ENCODE data around the gene HSPA12B. TPM values are rescaled to one million over a fixed set of nuclear protein-coding genes. Genes with fewer than 3 reads are reported as not detected.

HSPA12B gene
- total RNA-seq, 1 experiment from 2014 or later, result not detected

DNA sequence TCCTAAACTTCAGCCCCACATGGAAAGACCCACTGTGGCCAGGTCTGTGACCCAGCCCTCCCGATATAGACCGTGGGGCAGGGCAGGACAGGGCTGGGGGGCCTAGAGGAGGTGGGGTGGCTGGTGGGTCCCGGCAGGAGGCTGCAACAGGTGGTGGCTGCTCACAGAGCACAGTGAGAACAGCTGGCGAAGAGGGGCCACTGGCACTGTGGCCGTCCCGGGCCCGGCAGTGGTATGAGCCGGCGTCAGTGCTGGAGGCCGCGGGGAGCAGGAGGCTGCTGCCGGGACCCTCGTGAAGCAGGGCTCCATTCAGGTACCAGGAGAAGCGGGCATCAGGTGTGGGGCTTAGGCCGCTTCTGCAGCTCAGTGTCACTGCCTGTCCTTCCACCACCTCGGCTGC lies 33.4 kb upstream of the HSPA12B start:
- Histone ChIP-seq H3K79me2 (ENCODE audit: low read length) (no peaks in the 10 kb centered on the region), H3K27me3 (ENCODE audit: low read length) (no peaks in the 10 kb centered on the region), H4K20me1 (ENCODE audit: insufficient read depth, low read depth, low read length) (no peaks in the 10 kb centered on the region), H3K36me3 (ENCODE audit: insufficient read depth, low read length) (no peaks in the 10 kb centered on the region), H3K4me2 (ENCODE audit: low read depth, low read length, poor library complexity, severe bottlenecking) (no peak overlapping the region), H2AFZ (ENCODE audit: low read length) (no peak overlapping the region), H3K9me3 (ENCODE audit: low read length) (peaks cover 4% of the 10 kb centered on the region; the same call in 1 of the 2 replicates), H3K4me3 (ENCODE audit: low read length) (no peak overlapping the region), H3K9ac (ENCODE audit: low read length) (no peak overlapping the region), H3K9me2 (replicated peaks; ENCODE audit: insufficient read depth, low read length) (no peaks in the 10 kb centered on the region), H3K27ac (ENCODE audit: low read length) (no peak overlapping the region), H3K4me1 (ENCODE audit: low read length) (no peaks in the 10 kb centered on the region)
- DNase-seq, result no peak

DNA sequence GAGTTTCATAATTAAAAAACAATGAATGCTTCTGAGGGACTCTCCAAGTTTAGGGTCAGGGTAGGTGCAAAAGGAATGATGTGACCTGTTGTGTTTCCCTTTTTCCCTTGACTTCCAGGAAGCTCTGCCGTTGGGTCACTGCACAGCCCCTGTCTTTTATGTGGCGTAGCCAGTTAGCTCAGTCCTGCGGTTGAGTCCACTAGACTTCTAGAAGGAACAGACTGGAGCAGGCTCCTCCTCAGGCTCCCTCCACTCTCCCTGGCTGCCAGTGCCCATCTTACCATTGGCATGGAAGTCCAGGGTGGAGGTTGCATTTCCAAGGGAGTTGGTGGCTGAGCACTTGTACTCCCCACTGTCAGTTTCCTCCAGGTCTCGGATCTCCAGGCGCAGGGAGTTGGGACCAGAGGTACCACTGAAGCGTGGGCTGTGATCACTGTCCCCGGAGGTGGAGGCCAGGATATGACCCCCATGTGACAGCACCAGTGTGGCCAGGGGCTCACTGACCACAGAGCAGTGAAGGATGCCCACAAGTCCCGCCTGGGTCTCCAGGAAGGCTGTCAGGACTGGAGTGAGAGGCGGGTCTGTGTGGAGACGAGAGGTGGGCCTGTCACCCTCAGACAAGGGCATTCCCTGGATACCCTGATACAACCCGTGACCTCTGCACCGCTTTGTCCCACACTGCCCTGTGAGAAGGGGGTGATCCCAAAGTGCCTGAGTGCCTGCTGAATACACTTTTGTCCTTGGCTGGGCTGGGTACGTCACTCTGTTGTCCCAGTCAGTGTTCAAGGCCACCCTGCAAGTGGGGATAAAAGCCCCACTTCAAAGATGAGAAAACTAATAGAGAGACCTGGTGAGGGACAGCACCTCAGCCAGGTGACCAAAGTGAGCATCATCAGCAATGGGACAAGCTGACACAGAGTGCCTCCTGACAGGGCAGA lies 31.2 kb upstream of the HSPA12B start:
- Histone ChIP-seq H3K79me2 (ENCODE audit: low read length) (no peaks in the 10 kb centered on the region), H3K4me2 (ENCODE audit: low read depth, low read length, poor library complexity, severe bottlenecking) (no peak overlapping the region)

DNA sequence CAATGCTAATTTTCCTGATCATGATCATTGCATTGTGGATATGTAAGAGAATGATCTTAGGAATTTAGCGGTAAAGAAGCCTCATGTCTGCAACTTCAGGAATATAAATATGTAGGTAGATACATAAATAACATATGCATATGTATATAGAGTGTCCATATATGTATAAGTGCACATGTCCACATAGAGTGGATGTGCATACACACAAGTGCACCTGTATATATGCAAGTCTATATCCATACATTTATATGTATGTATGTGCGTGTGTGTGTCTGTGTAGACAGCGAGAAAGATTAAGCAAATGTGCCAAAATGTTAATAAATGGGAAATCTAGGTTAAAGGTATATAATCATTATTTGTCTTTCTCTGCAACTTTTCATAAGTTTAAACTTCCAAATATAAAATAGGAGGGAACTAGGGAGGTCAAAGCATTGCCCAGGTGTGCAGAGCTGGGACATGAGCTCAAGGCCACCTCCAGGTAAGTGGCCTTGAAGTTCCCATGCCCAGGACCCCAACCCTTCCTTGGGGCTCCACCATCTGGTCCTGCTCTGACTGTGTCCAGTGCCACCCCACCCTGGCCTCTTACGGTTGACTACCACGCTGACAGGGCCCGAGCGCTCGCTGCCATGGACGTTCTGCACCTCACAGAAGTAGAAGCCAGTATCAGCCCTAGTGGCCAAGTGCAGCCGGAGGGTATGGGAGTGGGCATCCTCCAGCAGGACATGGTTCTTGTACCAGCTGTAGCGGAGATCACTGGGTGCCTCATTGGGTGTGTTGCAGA lies 29.7 kb upstream of the HSPA12B start:
- Histone ChIP-seq H3K9me2 (replicated peaks; ENCODE audit: insufficient read depth, low read length) (no peaks in the 10 kb centered on the region), H2AFZ (ENCODE audit: low read length) (no peak overlapping the region), H3K4me1 (ENCODE audit: low read length) (no peaks in the 10 kb centered on the region), H3K27me3 (ENCODE audit: low read length) (no peaks in the 10 kb centered on the region), H3K4me3 (ENCODE audit: low read length) (no peak overlapping the region), H3K79me2 (ENCODE audit: low read length) (no peaks in the 10 kb centered on the region), H3K27ac (ENCODE audit: low read length) (no peak overlapping the region), H4K20me1 (ENCODE audit: insufficient read depth, low read depth, low read length) (no peaks in the 10 kb centered on the region; the same call in 1 of the 2 replicates), H3K9ac (ENCODE audit: low read length) (no peak overlapping the region), H3K4me2 (ENCODE audit: low read depth, low read length, poor library complexity, severe bottlenecking) (no peak overlapping the region), H3K36me3 (ENCODE audit: insufficient read depth, low read length) (no peaks in the 10 kb centered on the region), H3K9me3 (ENCODE audit: low read length) (no peaks in the 10 kb centered on the region)
- no peak for DNase-seq

More for the DNA sequence above, 31.2 kb upstream of the HSPA12B start:
- Histone ChIP-seq H3K36me3 (ENCODE audit: insufficient read depth, low read length) (no peaks in the 10 kb centered on the region), H3K4me1 (ENCODE audit: low read length) (no peaks in the 10 kb centered on the region), H4K20me1 (ENCODE audit: insufficient read depth, low read depth, low read length) (no peaks in the 10 kb centered on the region; the same call in 1 of the 2 replicates), H3K27ac (ENCODE audit: low read length) (no peak overlapping the region), H3K4me3 (ENCODE audit: low read length) (no peak overlapping the region), H3K9ac (ENCODE audit: low read length) (no peak overlapping the region), H3K27me3 (ENCODE audit: low read length) (no peaks in the 10 kb centered on the region), H2AFZ (ENCODE audit: low read length) (no peak overlapping the region), H3K9me3 (ENCODE audit: low read length) (peaks cover 3% of the 10 kb centered on the region; the same call in 1 of the 2 replicates), H3K9me2 (replicated peaks; ENCODE audit: insufficient read depth, low read length) (no peaks in the 10 kb centered on the region)
- no peak for DNase-seq

DNA sequence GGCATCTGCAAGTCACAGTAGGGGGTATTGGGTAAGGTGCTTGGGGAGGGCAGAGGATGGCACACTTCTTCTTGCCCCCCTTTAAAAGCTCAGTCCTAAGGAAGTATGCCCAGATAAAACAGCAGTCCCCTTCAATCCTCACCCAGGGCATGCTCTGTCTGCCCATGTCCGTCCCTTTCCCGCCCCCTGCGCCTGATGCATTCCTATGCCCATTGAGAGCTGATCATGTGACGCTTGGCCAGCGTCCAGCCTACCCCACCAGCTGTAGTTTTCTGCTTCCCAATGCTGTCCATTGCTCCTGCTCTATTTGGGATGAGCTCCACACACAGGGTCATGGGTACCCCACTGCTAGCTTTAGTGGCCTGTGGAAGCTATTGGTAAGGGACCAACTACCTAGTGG lies 28.4 kb upstream of the HSPA12B start:
- no peak overlapping the region for H3K4me3 ChIP-seq (ENCODE audit: low read length)
- no peaks in the 10 kb centered on the region for H3K79me2 ChIP-seq (ENCODE audit: low read length)
- no peaks in the 10 kb centered on the region for H3K9me2 ChIP-seq (replicated peaks; ENCODE audit: insufficient read depth, low read length)
- H3K36me3 ChIP-seq (ENCODE audit: insufficient read depth, low read length), result no peaks in the 10 kb centered on the region
- no peak overlapping the region for H2AFZ ChIP-seq (ENCODE audit: low read length)
- H3K9ac ChIP-seq (ENCODE audit: low read length), result no peak overlapping the region
- H3K27me3 ChIP-seq (ENCODE audit: low read length), result no peaks in the 10 kb centered on the region
- H3K27ac ChIP-seq (ENCODE audit: low read length), result no peak overlapping the region
- H3K4me1 ChIP-seq (ENCODE audit: low read length), result no peaks in the 10 kb centered on the region
- H3K9me3 ChIP-seq (ENCODE audit: low read length), result no peaks in the 10 kb centered on the region
- no peaks in the 10 kb centered on the region; the same call in 1 of the 2 replicates for H4K20me1 ChIP-seq (ENCODE audit: insufficient read depth, low read depth, low read length)
- no peak for DNase-seq
- no peak overlapping the region for H3K4me2 ChIP-seq (ENCODE audit: low read depth, low read length, poor library complexity, severe bottlenecking)

DNA sequence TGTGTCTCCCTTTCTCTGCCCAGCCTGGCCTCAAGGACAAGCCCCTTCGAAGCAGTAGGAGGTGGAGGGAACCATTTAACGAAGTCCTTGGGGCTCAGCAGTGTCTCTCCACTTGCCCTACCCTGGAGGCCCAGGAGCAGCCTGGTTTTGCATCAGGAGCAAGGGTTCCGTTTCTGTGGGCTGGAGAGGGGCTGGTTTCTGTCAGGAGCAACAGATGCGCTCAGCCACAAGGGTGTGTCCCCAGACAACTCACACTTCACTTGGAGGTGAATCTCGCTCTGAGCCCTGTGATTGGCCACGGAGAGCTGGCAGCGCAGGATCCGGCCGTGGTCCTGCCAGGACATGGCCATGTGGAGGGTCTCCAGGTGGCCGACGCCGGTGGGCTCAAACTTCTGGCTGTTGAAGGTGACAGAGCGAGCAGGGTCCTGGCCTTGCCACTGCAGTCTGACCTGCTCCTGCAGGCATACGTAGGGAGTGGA lies 27.0 kb upstream of the HSPA12B start:
- no peaks in the 10 kb centered on the region for H3K27me3 ChIP-seq (ENCODE audit: low read length)
- no peak overlapping the region for H3K4me3 ChIP-seq (ENCODE audit: low read length)
- H3K4me1 ChIP-seq (ENCODE audit: low read length), result no peaks in the 10 kb centered on the region
- no peaks in the 10 kb centered on the region; the same call in 1 of the 2 replicates for H4K20me1 ChIP-seq (ENCODE audit: insufficient read depth, low read depth, low read length)
- DNase-seq, result no peak
- H3K27ac ChIP-seq (ENCODE audit: low read length), result no peak overlapping the region
- H3K9me3 ChIP-seq (ENCODE audit: low read length), result no peaks in the 10 kb centered on the region
- H3K4me2 ChIP-seq (ENCODE audit: low read depth, low read length, poor library complexity, severe bottlenecking), result no peak overlapping the region
- no peaks in the 10 kb centered on the region for H3K36me3 ChIP-seq (ENCODE audit: insufficient read depth, low read length)
- H3K79me2 ChIP-seq (ENCODE audit: low read length), result no peaks in the 10 kb centered on the region
- H3K9ac ChIP-seq (ENCODE audit: low read length), result no peak overlapping the region
- H3K9me2 ChIP-seq (replicated peaks; ENCODE audit: insufficient read depth, low read length), result no peaks in the 10 kb centered on the region
- H2AFZ ChIP-seq (ENCODE audit: low read length), result no peak overlapping the region

DNA sequence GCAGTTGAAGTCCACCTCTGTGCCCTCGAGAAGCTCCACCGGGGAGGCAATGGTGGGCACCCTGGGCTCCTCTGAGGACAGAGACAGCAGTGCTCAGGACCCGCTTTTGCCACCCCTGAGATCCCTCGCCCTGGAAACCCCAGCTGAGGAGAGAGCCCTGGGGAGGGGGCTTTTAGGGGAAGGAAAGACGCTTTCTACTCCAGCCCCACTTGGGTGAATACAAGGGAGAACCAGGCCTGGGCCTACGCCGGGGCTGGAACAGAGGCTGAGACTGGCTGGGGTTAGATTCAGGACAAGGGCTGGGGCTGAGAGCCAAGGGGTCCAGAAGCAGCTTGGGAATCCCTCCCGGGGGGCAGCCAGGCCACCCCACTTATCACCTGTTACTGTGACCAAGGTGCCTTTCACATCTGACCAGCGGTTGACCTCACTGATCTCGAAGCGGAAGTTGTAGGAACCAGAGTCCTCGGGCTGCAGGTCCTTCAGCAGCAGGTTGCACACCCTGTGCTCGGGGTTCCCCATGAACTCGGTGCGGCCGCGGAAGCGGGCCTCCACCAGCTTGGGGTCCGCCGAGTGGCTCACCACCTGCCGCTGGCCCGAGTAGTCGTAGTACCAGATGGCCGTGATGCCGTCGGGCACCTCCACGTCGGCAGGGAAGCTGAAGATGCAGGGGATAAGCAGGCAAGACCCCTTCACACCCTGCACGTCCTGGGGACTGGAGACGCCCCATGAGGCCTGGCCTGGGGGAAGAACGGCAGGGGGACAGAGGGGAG lies 26.3 kb upstream of the HSPA12B start:
- Histone ChIP-seq H3K9me2 (replicated peaks; ENCODE audit: insufficient read depth, low read length) (no peaks in the 10 kb centered on the region), H3K27me3 (ENCODE audit: low read length) (no peaks in the 10 kb centered on the region), H3K4me2 (ENCODE audit: low read depth, low read length, poor library complexity, severe bottlenecking) (no peak overlapping the region), H3K4me1 (ENCODE audit: low read length) (no peaks in the 10 kb centered on the region), H4K20me1 (ENCODE audit: insufficient read depth, low read depth, low read length) (no peaks in the 10 kb centered on the region; the same call in 1 of the 2 replicates), H3K27ac (ENCODE audit: low read length) (no peak overlapping the region), H3K4me3 (ENCODE audit: low read length) (no peak overlapping the region), H3K9me3 (ENCODE audit: low read length) (no peaks in the 10 kb centered on the region), H3K36me3 (ENCODE audit: insufficient read depth, low read length) (no peaks in the 10 kb centered on the region), H2AFZ (ENCODE audit: low read length) (no peak overlapping the region), H3K9ac (ENCODE audit: low read length) (no peak overlapping the region), H3K79me2 (ENCODE audit: low read length) (no peaks in the 10 kb centered on the region)
- no peak for DNase-seq

DNA sequence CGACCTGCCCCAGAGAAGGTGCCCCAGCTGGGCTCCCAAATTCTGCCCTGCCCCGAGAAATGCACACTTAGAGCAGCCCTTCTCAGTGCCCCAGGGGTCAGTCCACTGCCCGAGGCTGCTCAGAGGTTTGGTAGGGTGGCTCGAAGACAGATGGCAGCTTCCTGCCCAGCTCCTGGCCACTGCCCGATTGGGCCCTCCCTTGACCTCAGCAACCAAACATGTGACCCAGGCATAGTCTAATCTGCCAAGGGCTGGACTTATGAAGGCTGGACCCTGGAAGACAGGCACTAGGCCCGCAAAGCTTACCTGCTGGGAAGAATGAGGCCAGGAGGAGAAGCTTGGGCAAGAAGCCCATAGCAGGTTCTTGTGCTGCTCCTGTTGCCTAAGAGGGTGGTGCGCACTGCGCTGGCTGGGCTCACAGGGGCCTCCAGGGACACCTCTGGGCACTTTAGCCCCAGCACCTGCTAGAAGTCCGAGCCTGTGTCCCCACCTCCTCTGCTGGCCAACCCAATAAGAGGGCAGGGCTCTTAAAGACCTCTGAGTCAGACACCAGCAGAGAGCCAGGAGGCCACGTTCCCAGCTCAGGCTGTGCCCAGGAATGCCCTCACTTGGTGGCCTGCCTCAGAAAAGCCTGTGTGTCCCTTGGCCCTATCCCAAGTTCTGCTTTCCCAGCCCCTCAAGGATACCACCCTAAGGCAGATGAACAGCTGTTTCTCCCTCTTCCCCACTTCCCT lies 25.5 kb upstream of the HSPA12B start:
- Histone ChIP-seq H3K9me2 (replicated peaks; ENCODE audit: insufficient read depth, low read length) (no peaks in the 10 kb centered on the region), H3K79me2 (ENCODE audit: low read length) (no peaks in the 10 kb centered on the region), H3K4me1 (ENCODE audit: low read length) (no peaks in the 10 kb centered on the region), H4K20me1 (ENCODE audit: insufficient read depth, low read depth, low read length) (no peaks in the 10 kb centered on the region; the same call in 1 of the 2 replicates), H3K27ac (ENCODE audit: low read length) (no peak overlapping the region), H3K4me2 (ENCODE audit: low read depth, low read length, poor library complexity, severe bottlenecking) (no peak overlapping the region), H3K9me3 (ENCODE audit: low read length) (no peaks in the 10 kb centered on the region), H3K9ac (ENCODE audit: low read length) (no peak overlapping the region), H3K4me3 (ENCODE audit: low read length) (no peak overlapping the region), H3K27me3 (ENCODE audit: low read length) (no peaks in the 10 kb centered on the region), H2AFZ (ENCODE audit: low read length) (no peak overlapping the region), H3K36me3 (ENCODE audit: insufficient read depth, low read length) (no peaks in the 10 kb centered on the region)
- no peak for DNase-seq
